ENCODE data around the gene FAM221A.

The FAM221A gene

GRCh38 chr7:23709081-23709750 lies 29.2 kb downstream of the FAM221A start:
- TF ChIP-seq, protein P1, sequence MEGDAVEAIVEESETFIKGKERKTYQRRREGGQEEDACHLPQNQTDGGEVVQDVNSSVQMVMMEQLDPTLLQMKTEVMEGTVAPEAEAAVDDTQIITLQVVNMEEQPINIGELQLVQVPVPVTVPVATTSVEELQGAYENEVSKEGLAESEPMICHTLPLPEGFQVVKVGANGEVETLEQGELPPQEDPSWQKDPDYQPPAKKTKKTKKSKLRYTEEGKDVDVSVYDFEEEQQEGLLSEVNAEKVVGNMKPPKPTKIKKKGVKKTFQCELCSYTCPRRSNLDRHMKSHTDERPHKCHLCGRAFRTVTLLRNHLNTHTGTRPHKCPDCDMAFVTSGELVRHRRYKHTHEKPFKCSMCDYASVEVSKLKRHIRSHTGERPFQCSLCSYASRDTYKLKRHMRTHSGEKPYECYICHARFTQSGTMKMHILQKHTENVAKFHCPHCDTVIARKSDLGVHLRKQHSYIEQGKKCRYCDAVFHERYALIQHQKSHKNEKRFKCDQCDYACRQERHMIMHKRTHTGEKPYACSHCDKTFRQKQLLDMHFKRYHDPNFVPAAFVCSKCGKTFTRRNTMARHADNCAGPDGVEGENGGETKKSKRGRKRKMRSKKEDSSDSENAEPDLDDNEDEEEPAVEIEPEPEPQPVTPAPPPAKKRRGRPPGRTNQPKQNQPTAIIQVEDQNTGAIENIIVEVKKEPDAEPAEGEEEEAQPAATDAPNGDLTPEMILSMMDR (IDR thresholded peaks at IDR 0.05; ENCODE audit: insufficient read depth, low read length, poor library complexity, severe bottlenecking), result no peak
- Histone ChIP-seq H3K27me3 (replicated peaks; ENCODE audit: control insufficient read depth, insufficient read depth, low read length) (no peaks in the 10 kb centered on the region), H3K4me3 (replicated peaks; ENCODE audit: low read depth, low read length) (no peak overlapping the region), H3K36me3 (ENCODE audit: control insufficient read depth, insufficient read depth, low read length) (0 out of 2 replicates have a peak, but pooled peaks cover 2% of the 10 kb centered on the region)
- DNase-seq (ENCODE audit: extremely low read depth, insufficient read length), result no peak

GRCh38 chr7:23710000-23710399 lies 30.0 kb downstream of the FAM221A start, which contains the start of gene STK31:
Gene STK31 (plus strand): TSS chr7:23710219. CDS start chr7:23710286, 67 bp downstream.
- TF ChIP-seq, protein P1 (IDR thresholded peaks at IDR 0.05; ENCODE audit: insufficient read depth, low read length, poor library complexity, severe bottlenecking), result no peak
- Histone ChIP-seq H3K36me3 (ENCODE audit: control insufficient read depth, insufficient read depth, low read length) (no peaks in the 10 kb centered on the region), H3K4me3 (replicated peaks; ENCODE audit: low read depth, low read length) (no peak within 1 kb of the TSS), H3K27me3 (replicated peaks; ENCODE audit: control insufficient read depth, insufficient read depth, low read length) (no peaks in the 10 kb centered on the region)
- peak; percentile 10 for DNase-seq (ENCODE audit: extremely low read depth, insufficient read length)

- H3K36me3 ChIP-seq (ENCODE audit: control insufficient read depth, insufficient read depth, low read length), result no peaks in the 10 kb centered on the region
- TF ChIP-seq, protein P1 (IDR thresholded peaks at IDR 0.05; ENCODE audit: insufficient read depth, low read length, poor library complexity, severe bottlenecking), result peak; percentile 16
- DNase-seq (ENCODE audit: extremely low read depth, insufficient read length), result no peak
- H3K27me3 ChIP-seq (replicated peaks; ENCODE audit: control insufficient read depth, insufficient read depth, low read length), result no peaks in the 10 kb centered on the region
- H3K4me3 ChIP-seq (replicated peaks; ENCODE audit: low read depth, low read length), result no peak overlapping the region
Measured at GRCh38 chr7:23712368-23713284, 32.6 kb downstream of the FAM221A start.

- TF ChIP-seq, protein P1 (IDR thresholded peaks at IDR 0.05; ENCODE audit: insufficient read depth, low read length, poor library complexity, severe bottlenecking), result no peak
- no peaks in the 10 kb centered on the region for H3K27me3 ChIP-seq (replicated peaks; ENCODE audit: control insufficient read depth, insufficient read depth, low read length)
- H3K4me3 ChIP-seq (replicated peaks; ENCODE audit: low read depth, low read length), result no peak overlapping the region
- no peak for DNase-seq (ENCODE audit: extremely low read depth, insufficient read length)
- no peaks in the 10 kb centered on the region for H3K36me3 ChIP-seq (ENCODE audit: control insufficient read depth, insufficient read depth, low read length)
Measured at GRCh38 chr7:23713285-23714149, 33.5 kb downstream of the FAM221A start.

DNA sequence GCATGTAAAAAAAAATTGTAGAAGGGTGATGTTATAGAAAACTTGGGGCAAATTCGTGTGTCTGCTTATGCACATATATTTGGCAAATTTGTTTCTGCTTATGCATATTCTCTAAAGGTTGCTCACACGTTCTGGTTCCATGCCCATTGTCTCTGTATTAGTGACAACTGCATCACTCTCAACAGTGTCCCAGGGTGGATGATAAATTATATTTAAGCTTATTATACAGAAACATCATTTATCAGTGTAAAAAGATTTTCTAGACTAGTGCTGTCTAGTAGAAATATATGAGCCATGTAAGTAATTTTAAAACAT lies 34.1 kb downstream of the FAM221A start:
- TF ChIP-seq, protein P1 (IDR thresholded peaks at IDR 0.05; ENCODE audit: insufficient read depth, low read length, poor library complexity, severe bottlenecking), result no peak
- H3K4me3 ChIP-seq (replicated peaks; ENCODE audit: low read depth, low read length), result no peak overlapping the region

More for the DNA sequence above, 34.1 kb downstream of the FAM221A start:
- DNase-seq (ENCODE audit: extremely low read depth, insufficient read length), result no peak
- H3K36me3 ChIP-seq (ENCODE audit: control insufficient read depth, insufficient read depth, low read length), result no peaks in the 10 kb centered on the region
- H3K27me3 ChIP-seq (replicated peaks; ENCODE audit: control insufficient read depth, insufficient read depth, low read length), result no peaks in the 10 kb centered on the region
